Kidney epithelial cell (primary cell): ENCODE data around the gene DCLRE1C. TPM values are rescaled to one million over a fixed set of nuclear protein-coding genes. Genes with fewer than 3 reads are reported as not detected.
A peak's percentile ranks its signal among the peaks of the same experiment; 100 is the strongest.

Experiments used
- DNase-seq: peaks from one replicate; pipeline ENCODE4 v3.0.0-alpha.2; 2010; ENCODE audit warnings: low read depth
- H3K27me3 ChIP-seq: 2 replicates; pipeline ENCODE4 v1.6.0; 2011; ENCODE audit warnings: low read length; ENCODE audit not compliant: control insufficient read depth, insufficient read depth
- H3K36me3 ChIP-seq: 2 replicates; pipeline ENCODE4 v1.5.1; 2011; ENCODE audit warnings: low read length; ENCODE audit not compliant: control insufficient read depth, insufficient read depth
- H3K4me3 ChIP-seq: 2 replicates; pipeline ENCODE4 v1.5.1; 2011; ENCODE audit warnings: low read depth, mild to moderate bottlenecking, control low read depth, low read length
- CTCF ChIP-seq: IDR thresholded peaks from 2 replicates; pipeline ENCODE4 v1.5.1; 2011; ENCODE audit warnings: mild to moderate bottlenecking, moderate library complexity, low read length, control low read depth, inconsistent platforms; ENCODE audit not compliant: insufficient read depth, poor library complexity, severe bottlenecking
- total RNA-seq: library from RNA; depleted of rRNA; stranded (reverse); fragments of >200 nt; gene quantifications from 2 replicates; pipeline ENCODE4 v1.2.3, GENCODE V29; 2015

Gene DCLRE1C
- total RNA-seq, 1 donor from 2014 or later = 10.3 TPM

GRCh38 chr10:14884082-14884481 lies 69.8 kb downstream of the DCLRE1C start:
- no peak for TF ChIP-seq CTCF
- no peak for DNase-seq
- Histone ChIP-seq H3K4me3 (no peak overlapping the region), H3K27me3 (no peaks in the 10 kb centered on the region), H3K36me3 (no peaks in the 10 kb centered on the region)

GRCh38 chr10:14880229-14880628 lies 73.7 kb downstream of the DCLRE1C start:
- Histone ChIP-seq H3K27me3 (no peaks in the 10 kb centered on the region), H3K4me3 (peak overlapping the region; percentile 64), H3K36me3 (no peaks in the 10 kb centered on the region)
- DNase-seq = no peak
- TF ChIP-seq CTCF = no peak

GRCh38 chr10:14879928-14880193 lies 74.0 kb downstream of the DCLRE1C start:
- H3K36me3 ChIP-seq = no peaks in the 10 kb centered on the region
- DNase-seq = no peak
- H3K4me3 ChIP-seq = peak overlapping the region; percentile 64
- H3K27me3 ChIP-seq = no peaks in the 10 kb centered on the region
- no peak for TF ChIP-seq CTCF

GRCh38 chr10:14879124-14879927 lies 74.6 kb downstream of the DCLRE1C start:
- H3K27me3 ChIP-seq = no peaks in the 10 kb centered on the region
- no peak for DNase-seq
- no peak for TF ChIP-seq CTCF
- H3K4me3 ChIP-seq = peak overlapping the region; percentile 64
- H3K36me3 ChIP-seq = no peaks in the 10 kb centered on the region

- peak; percentile 71 for DNase-seq
- Histone ChIP-seq H3K4me3 (peak within 1 kb of the TSS; percentile 64), H3K27me3 (no peaks in the 10 kb centered on the region), H3K36me3 (no peaks in the 10 kb centered on the region)
- peak; percentile 5 for TF ChIP-seq CTCF
Measured at GRCh38 chr10:14878266-14879123, 75.4 kb downstream of the DCLRE1C start, which contains the start of gene SUV39H2. Gene SUV39H2, plus strand, starts transcription at chr10:14878866. Its CDS starts 23 bp downstream, at chr10:14878889.

GRCh38 chr10:14876764-14877163 lies 77.1 kb downstream of the DCLRE1C start:
- H3K36me3 ChIP-seq = no peaks in the 10 kb centered on the region
- no peak for TF ChIP-seq CTCF
- H3K4me3 ChIP-seq = no peak overlapping the region
- no peaks in the 10 kb centered on the region for H3K27me3 ChIP-seq
- no peak for DNase-seq
